Measurements from ENCODE around the gene FBXO42. TPM values are rescaled to one million over a fixed set of nuclear protein-coding genes. Genes with fewer than 3 reads are reported as not detected.
A peak's percentile ranks its signal among the peaks of the same experiment; 100 is the strongest.

FBXO42 gene
- total and polyA plus RNA-seq, 2 of the 13 experiments (the other 11 are each of a cell fraction or from before 2014, with no cell fraction given) = 7.6 to 17.5 TPM

DNA sequence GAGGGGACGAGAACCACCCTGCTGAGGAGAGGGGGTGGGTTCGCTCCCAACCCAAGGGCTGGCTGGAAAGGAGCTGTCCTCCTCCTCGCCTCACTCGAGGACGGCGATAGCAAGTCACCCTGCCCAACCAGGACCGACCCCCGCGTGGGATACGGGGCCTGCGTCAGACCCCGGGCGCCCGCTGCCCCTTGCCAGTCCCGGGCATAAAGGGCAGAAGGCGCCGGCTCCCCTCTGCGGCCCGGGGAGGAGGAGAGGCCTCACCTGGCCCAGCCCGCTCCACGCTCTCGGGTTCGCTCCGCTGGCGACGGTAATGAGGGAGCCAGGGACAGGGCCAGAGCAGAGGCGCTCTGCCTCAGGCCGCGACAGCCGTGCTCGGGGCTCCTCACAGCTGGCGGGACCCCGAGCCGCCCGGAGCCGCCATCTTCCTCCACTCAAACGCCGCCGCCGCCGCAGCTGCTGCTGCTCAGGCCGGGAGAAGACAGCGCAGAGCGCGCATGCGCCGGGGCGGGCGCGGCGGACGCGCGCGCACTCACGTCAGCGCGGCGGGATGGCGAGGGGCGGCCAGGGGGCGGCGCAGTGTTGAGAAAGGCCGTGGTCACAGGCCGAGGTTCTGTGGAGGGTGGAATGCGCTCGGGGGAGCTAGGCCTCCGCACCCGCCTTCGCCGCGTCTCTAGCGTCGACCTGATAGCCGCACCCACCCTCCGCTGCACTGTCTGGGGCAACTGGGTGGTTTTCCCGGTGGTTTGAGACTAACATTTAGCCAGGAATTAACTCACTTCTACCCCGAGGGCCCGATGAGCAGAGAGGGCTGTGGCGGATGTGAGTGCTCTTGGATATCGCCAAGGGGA is at the start of gene FBXO42 (continued):
- peak; percentile 67 for TF ChIP-seq TBX2 (CRISPR knock-in tag; IDR thresholded peaks at IDR 0.05; ENCODE audit: borderline replicate concordance)
- peak; percentile 87 for TF ChIP-seq YEATS4 (CRISPR knock-in tag; IDR thresholded peaks at IDR 0.05; ENCODE audit: borderline replicate concordance)
- peak; percentile 52; the same call in 1 of the 2 replicates for TF ChIP-seq GATA4 (IDR thresholded peaks at IDR 0.05; ENCODE audit: borderline replicate concordance, low read depth)
- TF ChIP-seq JUNB (CRISPR knock-in tag; IDR thresholded peaks at IDR 0.05; ENCODE audit: borderline replicate concordance) = no peak
- no peak for TF ChIP-seq DR1 (CRISPR knock-in tag; IDR thresholded peaks at IDR 0.05)
- TF ChIP-seq, protein P1, sequence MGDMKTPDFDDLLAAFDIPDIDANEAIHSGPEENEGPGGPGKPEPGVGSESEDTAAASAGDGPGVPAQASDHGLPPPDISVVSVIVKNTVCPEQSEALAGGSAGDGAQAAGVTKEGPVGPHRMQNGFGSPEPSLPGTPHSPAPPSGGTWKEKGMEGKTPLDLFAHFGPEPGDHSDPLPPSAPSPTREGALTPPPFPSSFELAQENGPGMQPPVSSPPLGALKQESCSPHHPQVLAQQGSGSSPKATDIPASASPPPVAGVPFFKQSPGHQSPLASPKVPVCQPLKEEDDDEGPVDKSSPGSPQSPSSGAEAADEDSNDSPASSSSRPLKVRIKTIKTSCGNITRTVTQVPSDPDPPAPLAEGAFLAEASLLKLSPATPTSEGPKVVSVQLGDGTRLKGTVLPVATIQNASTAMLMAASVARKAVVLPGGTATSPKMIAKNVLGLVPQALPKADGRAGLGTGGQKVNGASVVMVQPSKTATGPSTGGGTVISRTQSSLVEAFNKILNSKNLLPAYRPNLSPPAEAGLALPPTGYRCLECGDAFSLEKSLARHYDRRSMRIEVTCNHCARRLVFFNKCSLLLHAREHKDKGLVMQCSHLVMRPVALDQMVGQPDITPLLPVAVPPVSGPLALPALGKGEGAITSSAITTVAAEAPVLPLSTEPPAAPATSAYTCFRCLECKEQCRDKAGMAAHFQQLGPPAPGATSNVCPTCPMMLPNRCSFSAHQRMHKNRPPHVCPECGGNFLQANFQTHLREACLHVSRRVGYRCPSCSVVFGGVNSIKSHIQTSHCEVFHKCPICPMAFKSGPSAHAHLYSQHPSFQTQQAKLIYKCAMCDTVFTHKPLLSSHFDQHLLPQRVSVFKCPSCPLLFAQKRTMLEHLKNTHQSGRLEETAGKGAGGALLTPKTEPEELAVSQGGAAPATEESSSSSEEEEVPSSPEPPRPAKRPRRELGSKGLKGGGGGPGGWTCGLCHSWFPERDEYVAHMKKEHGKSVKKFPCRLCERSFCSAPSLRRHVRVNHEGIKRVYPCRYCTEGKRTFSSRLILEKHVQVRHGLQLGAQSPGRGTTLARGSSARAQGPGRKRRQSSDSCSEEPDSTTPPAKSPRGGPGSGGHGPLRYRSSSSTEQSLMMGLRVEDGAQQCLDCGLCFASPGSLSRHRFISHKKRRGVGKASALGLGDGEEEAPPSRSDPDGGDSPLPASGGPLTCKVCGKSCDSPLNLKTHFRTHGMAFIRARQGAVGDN (CRISPR knock-in tag; IDR thresholded peaks at IDR 0.05) = peak; percentile 99
- TF ChIP-seq SRSF1 (optimal IDR thresholded peaks at IDR 0.05; ENCODE audit: low read depth, low read length) = no peak
- TF ChIP-seq ELK4 (CRISPR knock-in tag; IDR thresholded peaks at IDR 0.05; ENCODE audit: borderline replicate concordance) = 0 out of 2 replicates have a peak, but pooled peaks have one; percentile 68
- TF ChIP-seq STAG1 (CRISPR knock-in tag; IDR thresholded peaks at IDR 0.05) = peak; percentile 19; the same call in 1 of the 2 replicates
- peak; percentile 29; the same call in 1 of the 2 replicates for TF ChIP-seq ZNF709 (CRISPR knock-in tag; IDR thresholded peaks at IDR 0.05)
- TF ChIP-seq, protein P2, sequence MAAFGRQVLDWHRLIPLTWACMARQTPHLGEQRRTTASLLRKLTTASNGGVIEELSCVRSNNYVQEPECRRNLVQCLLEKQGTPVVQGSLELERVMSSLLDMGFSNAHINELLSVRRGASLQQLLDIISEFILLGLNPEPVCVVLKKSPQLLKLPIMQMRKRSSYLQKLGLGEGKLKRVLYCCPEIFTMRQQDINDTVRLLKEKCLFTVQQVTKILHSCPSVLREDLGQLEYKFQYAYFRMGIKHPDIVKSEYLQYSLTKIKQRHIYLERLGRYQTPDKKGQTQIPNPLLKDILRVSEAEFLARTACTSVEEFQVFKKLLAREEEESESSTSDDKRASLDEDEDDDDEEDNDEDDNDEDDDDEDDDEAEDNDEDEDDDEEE (CRISPR knock-in tag; IDR thresholded peaks at IDR 0.05) = no peak; the same call in none of the 2 replicates
- TF ChIP-seq, protein P3, sequence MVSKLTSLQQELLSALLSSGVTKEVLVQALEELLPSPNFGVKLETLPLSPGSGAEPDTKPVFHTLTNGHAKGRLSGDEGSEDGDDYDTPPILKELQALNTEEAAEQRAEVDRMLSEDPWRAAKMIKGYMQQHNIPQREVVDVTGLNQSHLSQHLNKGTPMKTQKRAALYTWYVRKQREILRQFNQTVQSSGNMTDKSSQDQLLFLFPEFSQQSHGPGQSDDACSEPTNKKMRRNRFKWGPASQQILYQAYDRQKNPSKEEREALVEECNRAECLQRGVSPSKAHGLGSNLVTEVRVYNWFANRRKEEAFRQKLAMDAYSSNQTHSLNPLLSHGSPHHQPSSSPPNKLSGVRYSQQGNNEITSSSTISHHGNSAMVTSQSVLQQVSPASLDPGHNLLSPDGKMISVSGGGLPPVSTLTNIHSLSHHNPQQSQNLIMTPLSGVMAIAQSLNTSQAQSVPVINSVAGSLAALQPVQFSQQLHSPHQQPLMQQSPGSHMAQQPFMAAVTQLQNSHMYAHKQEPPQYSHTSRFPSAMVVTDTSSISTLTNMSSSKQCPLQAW (CRISPR knock-in tag; IDR thresholded peaks at IDR 0.05) = peak; percentile 64; the same call in 1 of the 2 replicates
- 0 out of 2 replicates have a peak, but pooled peaks have one; percentile 61 for TF ChIP-seq ZBTB3 (CRISPR knock-in tag; IDR thresholded peaks at IDR 0.05; ENCODE audit: borderline replicate concordance, low read depth)
- peak; percentile 75 for TF ChIP-seq POLR2AphosphoS5 (IDR thresholded peaks at IDR 0.05; ENCODE audit: low read depth, low read length)
- peak; percentile 81 for TF ChIP-seq KLF6 (CRISPR knock-in tag; IDR thresholded peaks at IDR 0.05)
- TF ChIP-seq DNMT1 (CRISPR knock-in tag; IDR thresholded peaks at IDR 0.05) = peak; percentile 86; the same call in 1 of the 2 replicates
- 0 out of 2 replicates have a peak, but pooled peaks have one; percentile 39 for TF ChIP-seq ZNF251 (CRISPR knock-in tag; IDR thresholded peaks at IDR 0.05)
- TF ChIP-seq ZNF446 (CRISPR knock-in tag; IDR thresholded peaks at IDR 0.05) = peak; percentile 77; the same call in 1 of the 2 replicates
- TF ChIP-seq RARA (CRISPR knock-in tag; IDR thresholded peaks at IDR 0.05) = 0 out of 2 replicates have a peak, but pooled peaks have one; percentile 20
